DMS53 (cell line): Measurements from ENCODE around the gene TCF21.
"Not testable (repeated sequence)": the region's sequence is repeated elsewhere in the genome, so short reads cannot be mapped to it uniquely, and the experiment has no call there.

Source experiments
- DNase-seq: peaks from one replicate; lab custom pipeline; 2025; lab: John Stamatoyannopoulos, UW

TCF21 gene

GRCh38 chr6:133923938-133924593 lies 35.2 kb downstream of the TCF21 start:
- peak; percentile 80 for DNase-seq

- not testable (repeated sequence) for DNase-seq
These were observed 42.3 kb downstream of the TCF21 start for GRCh38 chr6:133931221-133931620.

- not testable (repeated sequence) for DNase-seq
These were observed 47.4 kb downstream of the TCF21 start for GRCh38 chr6:133936352-133936751.

GRCh38 chr6:133937909-133938308 lies 49.0 kb downstream of the TCF21 start:
- DNase-seq: no peak

DNA sequence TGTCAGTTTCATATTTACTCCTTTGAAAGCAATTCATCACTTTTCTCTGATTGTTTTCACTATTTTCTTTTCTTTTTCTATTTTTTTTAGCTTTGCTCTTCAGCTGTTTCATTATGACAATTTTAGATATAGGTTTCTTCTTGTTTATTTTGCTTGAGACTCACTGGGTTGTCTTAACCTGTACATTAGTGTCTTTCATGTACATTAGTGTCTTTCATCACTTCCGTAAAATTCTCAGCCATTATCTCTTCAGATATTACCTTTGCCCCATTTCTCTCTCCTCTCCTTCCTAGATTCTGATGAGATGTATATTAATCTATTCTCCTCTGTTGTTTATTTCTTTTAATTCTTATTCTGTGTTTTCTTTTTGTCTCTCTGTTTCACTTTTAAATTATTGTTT lies 49.6 kb downstream of the TCF21 start:
- no peak for DNase-seq

DNA sequence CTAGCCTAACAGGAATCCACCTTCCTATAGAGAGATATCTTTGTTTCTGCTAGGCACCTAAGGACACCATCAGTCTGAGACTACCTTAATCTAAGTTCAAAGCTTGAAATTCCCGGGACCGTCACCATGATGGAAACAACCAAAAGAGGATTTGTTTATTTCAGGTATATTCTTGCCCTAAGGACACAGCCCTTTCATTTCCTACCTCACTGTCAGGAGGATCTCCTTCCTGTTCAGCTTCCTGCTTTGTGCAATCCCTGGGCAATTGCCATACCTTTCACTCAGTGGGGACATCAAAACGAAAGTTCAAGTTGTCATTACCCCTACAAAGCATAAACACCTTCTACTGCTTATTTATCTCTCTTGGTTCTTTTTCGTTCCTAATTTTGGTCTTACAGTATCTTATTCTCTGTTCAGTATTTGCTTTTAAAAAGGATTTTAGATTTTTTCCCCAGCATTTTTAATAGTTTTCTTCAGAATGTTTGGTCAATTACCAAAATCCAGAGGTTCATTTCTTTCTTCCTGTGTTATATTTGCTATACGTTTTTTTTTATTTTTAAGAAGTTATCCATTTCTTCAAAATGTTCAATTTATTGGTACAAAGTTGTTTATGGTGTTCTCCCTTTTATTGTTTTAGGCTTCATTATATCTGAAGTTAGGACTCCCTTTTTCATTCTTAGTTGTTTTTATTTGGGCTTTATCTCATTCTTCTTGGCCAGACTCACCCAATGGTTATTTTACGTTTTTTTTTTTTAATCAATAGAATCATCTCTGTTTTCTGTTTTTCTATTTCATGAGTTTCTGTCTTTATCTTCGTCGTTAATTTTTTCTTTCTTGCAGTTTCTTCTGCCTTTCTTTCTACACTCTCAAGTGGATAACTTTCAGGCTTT lies 51.1 kb downstream of the TCF21 start:
- DNase-seq: peak; percentile 8
